ENCODE measurements around the gene SMYD3.

SMYD3 gene

DNA sequence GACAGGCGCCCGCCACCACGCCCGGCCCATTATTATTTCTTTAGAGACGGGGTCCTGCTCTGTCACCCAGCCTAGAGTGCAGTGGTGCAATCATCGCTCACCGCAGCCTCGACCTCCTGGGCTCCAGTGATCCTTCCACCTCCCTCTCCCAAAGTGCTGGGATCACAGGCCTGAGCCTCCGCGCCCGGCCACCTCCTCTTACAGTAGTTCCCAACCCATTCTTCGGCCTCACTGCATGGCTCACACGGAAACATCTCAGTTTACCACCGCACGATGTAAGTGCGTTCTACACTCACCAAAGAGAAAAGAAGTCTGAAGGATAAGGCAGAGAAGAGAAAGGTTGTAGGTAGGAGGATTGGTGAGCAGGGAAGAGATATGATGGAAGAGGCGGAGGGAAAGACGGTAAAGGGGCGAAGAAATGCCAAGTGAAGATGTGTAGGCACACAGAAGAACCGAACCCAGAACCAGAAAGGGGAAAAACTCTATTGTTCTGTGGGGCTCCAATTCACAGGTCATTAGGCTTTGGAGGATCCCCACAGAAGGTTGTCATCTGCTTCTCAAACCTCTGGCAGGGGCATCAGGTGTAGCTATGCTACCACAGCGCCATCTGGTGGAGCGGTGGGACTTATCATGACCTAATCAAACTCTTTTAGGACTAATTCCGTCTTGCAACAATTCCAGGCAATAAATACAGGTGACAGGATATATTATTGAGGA, 504.2 kb downstream of the SMYD3 start:
- peak; percentile 56 for FAIRE-seq

DNA sequence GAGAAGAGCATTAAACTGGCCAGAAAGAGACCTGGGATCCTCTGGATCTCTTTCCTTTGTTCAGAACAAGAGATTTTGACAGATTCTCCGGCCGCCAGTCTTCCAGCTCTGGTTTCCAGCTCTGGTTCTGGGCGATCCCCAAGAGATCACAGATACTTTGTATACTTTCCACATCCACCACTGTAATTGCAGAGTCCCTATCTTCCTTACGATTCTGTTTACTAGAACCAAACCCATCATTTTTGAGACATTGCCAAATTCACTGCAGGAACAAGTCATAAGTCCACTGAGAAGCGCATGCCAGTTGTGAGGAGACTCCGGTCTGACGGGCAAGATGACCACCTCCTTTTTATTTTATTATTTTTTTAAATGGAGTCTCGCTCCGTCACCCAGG, 505.2 kb downstream of the SMYD3 start:
- FAIRE-seq, result no peak

DNA sequence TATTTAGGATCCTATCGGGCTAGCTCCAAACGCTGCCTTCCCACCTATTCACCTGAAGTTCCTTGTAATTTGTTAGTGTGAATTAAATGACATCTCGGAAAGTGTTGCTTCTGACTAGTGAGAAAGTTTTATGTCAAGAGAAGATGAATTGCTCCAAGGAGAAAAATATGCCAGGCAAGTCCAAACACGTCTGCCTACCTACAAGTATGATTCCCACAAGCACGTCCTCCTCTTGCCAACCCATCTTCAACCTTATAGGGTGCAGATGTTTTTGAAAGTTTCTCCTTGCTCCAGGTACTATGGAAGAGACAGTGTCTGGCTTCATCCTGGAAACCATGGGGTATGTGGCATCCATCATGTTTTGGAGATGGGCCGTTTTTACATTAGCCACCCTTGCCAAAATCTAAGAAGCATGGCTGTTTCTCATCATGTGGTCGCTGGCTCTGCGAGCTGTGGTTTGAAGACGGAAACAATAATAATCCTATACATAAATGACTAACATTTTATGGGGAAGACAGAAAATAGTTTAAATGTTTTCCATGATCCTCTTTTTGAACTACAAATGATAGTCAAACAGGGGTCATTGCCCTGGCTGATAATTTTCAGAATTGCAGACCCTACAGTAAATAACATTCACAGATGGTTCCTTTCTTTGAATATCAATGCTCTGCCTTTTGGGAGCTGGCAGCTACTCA, 505.8 kb downstream of the SMYD3 start:
- no peak for FAIRE-seq

DNA sequence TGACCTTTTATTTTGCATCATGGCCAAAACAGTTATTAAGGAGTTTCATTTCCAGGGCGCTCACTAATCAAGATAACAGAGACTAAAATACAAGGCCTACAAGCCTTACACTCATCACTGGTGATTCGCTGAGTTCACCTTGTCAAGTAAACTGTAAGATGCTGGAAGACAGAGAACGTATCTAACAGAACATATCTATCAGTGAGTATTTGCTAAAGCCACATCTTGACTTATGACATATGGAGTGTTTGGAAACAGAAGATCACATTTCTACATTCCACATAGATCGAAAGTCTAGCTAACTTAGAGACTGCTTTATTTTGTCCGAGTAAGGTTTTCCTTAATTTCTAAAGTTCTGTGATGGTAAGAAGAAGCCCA, 506.5 kb downstream of the SMYD3 start:
- FAIRE-seq, result no peak

DNA sequence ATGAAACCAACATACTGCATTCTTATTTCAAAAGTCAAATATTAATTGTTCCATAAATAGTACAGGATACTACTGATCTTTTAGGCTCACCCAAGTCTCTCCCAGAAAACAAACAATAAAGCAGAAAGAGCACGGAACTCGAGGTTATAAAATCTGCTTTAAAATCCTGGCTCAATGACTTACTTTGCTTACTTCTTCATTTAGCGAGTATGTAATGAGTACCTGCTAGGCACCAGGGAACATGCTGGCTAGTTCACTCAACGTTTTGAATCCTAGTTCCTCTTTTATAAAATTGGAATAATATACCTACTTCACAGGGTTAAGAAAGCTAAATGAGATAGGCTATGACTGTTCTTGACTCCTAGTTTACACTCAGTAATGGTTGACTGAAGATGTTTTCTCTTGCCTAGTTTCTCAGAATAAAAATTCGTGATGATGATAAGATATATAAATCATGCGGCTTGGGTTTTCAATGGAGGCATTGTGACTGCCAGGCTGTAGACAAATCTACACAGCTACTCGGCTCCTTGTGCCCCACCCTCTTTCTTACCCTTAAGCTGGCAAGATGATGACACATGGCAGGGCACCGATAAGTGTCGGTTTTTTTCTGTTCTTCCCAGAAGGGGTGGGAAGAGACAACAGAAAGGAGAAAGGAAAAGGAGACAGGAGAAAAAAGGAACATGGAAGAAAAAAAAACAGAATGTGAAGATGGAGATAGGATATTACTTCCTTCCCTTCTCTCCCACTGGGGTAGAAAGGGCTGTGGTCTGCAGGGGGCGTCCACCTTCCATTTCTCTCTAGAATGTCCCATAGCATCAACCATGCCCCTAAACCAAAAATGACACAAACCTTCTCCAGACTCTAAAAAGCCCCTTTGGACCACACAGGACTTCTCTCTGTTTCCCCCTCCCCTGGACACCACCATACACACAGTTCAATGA, 507.1 kb downstream of the SMYD3 start:
- FAIRE-seq, result no peak

DNA sequence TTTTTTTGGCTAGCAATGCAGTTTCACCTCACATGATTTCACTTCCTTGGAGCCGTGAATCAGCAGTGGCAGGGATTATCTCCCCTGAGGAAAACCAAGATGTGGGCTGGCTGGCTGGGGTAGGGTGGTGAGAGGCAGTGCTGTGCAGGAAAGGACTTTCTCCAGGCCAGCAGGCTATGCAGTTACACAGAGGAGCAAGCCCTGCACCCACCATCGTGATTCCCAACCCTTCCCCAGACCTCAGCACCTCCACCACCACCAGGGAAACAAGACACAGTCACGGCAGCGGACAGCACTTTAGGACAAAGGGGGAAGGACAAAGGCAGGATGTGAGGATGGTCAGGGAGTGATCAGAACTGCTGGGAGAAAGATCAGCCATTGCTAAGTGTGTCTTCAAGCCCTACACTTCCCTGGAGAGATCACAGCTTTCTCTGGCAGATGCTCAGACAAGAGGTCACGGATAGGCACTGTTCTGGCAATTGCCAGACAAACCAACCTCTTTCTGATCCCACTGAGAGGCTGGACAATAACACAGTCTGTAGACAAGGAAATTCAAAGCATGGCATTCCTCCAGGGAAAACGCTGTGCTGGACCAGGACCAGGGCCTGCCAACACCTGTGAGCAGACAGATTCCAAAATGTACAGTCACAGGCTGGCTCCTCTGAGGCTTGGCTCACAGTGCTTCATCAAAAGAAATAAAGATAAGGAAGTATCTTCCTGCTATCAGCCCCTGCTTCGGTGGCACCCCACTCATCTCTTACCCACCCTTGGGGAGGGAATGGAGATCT, 509.4 kb downstream of the SMYD3 start:
- no peak for FAIRE-seq

DNA sequence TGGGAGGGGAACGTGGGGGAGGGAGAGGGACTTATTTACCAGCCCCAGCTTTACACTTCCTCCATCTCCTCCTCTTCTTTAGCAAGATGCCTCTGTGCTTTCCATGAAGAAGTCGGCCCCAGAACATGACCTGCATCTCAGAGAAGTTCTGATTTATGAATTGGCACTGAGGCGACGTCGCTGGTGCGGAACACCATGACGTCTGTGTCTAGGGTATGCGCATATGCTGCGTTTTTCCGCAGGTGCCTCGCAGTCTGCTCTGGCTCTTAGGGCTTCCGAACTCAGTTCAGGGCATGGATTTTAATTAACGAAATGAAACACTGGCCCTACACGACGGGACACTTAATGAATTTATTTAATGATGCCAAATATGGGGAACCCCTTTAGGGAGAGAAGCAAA, 510.3 kb downstream of the SMYD3 start:
- no peak for FAIRE-seq

DNA sequence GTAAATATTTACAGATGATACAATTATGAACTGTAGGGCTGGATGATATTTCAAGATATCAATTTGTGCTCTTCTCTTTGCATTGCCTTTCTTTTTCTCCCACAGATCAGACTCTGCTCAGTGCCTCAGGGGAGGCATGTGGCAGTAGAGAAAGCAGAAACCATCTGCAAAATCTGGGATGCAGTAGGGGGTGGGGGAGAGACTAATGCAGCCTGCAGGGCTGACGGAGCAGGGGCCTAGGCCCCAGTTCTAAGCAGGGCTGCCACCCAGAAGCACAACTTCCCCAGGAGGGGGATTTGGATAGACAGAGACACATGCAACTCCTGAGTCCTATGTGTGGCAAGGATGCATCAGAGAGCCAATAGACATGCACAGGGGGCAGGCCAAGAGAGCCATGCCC, 511.6 kb downstream of the SMYD3 start:
- no peak for FAIRE-seq

DNA sequence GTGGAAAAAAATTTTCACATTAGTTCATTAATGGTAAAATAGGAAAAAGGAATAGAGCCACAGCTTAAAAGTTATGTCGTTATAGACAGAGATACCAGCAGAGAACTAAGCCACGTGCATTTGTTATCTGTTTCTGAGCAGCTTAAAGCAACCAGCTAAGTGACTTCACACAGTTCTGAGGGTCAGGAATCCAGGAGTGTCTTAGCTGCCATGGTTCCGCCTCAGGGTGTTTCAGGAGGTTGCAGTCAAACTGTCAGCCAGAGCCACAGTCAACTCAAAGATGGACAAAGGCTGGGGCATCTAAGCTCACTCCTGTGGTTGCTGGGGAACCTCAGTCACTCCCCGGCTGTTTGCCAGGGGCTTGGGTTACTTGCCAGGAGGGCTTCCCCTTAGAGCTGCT, 515.8 kb downstream of the SMYD3 start:
- no peak for FAIRE-seq

DNA sequence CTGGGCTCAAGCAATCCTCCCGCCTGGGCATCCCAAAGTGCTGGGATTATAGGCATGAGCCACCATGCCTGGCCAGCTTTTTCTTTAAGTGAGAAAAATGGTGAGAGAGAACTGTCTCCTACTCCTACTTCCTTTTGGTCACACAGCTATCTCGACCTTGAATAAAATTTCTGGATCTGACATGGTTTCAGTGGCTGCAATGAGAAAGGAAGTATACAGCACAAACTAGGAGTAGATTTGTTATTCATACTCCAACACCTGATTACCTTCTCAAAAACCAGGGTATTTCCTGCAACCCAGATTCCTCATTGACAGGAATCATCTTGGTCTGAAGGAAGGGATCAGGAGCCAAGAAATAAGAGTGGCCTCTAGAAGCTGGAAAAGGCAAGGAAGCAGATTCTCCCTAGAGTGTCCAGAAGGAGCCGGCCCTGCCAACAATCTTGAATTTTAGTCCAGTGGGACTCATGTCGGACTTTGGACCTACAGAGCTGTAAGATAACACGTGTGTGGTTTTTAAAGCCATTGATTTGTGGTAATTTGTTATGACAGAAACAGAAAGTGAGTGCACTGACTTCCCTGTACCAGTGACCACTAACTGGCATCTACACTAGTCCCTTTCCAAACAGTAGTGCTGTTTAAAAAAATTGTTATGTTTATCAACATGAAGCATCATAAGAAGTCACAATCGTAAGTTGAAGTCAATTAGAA, 516.6 kb downstream of the SMYD3 start:
- FAIRE-seq, result no peak

DNA sequence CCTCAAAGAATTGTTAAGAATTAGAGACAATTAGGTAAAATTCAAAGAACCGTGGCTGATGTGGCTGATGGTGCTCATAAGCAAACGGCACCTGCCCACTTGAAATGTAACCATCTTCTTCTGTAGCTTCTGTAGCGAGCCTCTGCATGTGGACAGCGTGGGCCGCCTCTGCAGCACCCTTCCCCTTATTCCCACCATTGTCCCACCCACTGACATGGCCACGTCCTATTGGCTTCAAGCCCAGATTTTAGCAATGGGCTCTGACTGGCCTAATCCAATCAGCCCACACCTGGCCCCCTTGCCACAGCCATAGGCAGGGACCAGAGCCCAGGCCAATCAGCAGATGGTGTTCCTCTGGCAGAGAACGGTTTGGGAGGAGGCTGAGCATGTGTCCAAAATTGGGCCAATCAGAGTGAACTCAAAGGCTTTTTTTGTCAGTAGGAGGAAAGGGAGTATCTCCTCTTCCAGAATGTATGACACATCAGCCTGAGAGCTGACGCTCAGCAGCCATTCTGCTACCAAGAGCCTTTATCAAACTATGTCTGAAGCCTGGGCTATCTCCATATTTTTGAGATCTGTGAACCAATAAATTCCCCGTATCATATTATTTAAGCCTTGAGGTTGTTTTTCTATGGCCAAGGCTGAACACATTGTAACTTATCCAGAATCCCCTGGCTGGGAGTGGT, 518.5 kb downstream of the SMYD3 start:
- no peak for FAIRE-seq

DNA sequence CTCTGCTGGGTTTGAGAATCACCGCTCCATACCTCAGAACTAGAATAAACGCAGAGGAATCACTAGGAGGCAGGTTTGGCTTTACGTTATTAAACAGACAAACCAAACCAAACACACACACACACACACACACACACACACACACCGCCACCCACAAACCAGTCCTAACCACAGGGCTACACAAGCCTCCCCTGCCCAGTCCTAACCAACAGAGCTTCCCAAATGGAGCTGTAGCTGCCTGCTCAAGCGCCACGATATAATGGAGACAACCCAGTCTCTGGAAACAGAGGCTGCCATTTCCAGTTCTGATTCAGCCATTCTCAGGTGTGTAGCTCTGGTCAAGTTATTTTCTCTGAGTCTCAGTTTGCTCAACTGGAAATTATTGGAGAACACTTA, 519.1 kb downstream of the SMYD3 start:
- no peak for FAIRE-seq

DNA sequence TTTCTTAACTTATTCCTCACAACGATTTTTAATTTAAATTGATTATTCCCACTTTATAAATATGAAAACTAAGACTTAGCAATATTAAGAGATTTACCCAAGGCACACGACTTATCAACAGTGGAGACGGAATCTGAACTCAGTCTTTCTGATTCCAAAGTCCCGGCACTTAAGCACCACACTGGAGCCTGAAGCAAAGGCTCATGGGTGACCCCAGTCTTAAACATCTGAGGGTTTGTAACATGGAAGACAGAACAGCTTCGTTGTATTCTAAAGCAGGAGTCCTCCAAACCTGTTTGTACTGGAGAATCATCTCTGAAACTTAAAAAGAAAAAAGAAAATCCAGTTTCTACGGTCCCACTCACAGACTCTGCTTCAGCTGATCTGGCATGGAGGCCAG, 519.5 kb downstream of the SMYD3 start:
- no peak for FAIRE-seq

DNA sequence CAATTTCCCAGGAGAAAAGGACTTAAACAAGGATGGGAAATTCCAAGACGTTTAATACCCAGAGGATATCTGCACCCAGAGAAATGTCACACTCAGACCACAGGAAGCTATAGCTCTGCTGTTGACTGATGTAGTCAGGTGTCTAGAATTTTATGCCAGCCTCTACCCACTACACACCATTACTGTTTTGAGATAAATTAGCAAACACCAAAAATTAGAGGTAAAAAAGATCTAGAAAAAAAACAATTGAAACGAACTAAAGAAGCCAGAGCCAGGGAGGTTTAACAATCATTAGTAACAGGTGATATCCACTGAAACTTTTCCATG, 519.9 kb downstream of the SMYD3 start:
- FAIRE-seq, result no peak

DNA sequence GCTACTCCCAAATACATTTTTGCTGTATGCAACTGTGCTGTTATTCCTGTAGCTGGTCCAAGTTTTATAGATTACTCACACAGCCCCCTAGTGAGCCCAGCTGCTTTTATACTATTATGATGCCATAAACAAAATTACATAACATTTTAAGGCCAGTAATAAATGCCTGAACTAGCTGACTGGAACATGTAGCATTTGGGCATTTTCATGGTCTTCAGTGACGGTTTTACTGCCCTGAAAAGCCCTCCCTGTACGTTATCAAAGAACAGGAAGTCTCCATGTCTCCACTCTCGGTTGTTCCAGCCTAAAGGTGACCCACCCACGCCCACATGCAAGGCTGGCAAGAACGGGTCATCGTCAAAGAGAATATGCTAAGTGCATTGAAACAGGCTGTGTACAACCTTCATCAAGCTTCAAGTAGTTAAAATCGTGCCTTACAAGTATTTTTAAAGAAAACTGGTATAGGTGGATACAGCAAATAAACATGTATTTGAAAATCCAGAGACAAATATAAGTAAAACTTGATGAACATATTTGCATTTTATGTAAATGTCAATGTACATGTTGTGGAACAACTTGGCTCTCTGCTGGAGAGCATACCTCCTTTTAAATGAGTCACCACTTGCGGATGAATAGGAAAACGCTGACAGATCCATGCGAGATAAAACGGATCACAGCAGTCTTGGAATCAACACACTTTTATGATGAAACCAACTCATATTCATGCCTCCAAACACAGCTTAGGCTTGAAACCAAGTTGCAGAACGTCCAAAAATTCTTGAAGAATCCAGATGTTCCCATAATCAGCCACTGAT, 520.5 kb downstream of the SMYD3 start:
- FAIRE-seq, result no peak

DNA sequence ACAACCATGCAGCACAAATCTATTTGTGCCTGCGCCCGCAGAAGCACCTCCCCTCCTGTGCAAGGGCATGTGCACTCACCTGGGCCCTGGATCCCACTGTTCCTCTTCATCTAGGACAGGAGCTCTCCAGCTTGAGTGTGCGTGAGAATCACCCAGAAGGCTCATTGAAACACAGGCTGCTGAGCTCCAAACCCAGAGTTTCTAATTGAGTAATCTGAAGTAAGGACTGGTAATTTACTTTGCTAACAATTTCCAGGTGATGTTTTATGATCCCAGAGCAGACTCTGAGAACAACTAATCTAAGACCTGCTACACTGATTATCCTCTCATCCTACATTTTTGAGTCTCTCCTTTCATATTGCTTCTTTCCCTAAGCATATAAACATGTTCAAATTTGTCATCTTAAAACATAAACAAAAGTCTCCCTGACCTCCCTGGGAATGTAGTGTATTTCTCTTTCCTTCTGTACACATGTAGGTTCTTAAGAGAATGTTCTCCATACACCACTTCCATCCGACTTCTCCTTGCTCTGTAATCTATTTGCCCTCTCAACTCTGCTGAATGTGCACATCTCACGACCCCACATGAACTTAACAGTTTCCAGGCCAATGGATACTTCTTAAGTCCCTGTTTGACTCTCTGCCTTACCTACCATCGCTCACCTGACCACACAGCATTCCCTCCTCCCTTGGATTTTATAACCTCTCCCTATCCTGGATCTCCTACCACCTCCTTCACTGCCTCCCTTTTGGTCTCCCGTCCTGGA, 522.5 kb downstream of the SMYD3 start:
- FAIRE-seq, result no peak

DNA sequence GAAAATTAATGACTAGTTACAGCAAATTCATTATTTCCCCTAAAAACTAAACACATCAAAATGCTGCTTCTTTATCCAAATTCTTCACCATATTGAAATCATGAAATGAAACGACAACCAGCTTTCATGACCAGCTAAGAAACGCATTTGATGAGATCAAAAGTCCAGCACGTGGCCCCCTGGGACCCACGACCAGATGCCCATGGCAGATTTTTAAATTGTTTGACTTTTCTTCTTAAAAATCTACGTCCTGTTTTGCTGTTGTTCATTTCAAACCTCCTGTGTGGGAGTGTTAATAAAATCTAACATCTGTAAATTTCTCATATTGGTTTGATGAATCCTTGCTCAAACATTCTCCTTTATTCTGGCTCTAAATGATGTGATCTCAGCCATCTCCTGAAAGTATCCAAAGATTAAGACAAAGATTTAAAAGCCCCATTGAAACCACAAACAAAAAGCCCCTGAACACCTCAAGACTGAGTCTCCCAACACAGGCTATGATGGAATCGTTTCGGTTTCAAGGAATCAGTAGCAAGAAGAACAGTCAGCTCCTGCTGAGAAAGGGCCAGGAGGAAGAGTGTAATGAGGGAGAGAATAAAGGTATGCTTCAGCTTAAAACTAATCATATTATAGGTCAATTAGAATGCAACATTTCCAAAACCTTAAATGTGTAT, 523.6 kb downstream of the SMYD3 start:
- no peak for FAIRE-seq

DNA sequence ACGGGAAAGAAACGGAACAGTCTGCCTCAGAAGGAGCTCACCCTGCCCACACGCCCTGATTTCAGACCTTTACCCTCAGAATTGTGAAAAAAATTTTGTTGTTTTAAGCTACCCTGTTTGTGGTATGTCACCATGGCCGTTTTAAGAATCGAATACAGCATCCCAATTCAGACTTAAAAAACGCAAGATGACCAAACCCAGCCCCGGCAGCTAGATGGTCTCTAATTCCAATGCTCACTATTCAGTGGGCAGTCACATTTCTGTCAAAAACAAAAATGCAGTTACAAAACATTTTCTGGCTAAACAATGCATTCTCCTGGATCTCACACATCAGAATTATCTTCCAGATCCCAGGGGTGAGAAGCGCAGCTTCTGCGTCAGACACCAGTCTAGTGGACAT, 527.5 kb downstream of the SMYD3 start:
- FAIRE-seq, result no peak

DNA sequence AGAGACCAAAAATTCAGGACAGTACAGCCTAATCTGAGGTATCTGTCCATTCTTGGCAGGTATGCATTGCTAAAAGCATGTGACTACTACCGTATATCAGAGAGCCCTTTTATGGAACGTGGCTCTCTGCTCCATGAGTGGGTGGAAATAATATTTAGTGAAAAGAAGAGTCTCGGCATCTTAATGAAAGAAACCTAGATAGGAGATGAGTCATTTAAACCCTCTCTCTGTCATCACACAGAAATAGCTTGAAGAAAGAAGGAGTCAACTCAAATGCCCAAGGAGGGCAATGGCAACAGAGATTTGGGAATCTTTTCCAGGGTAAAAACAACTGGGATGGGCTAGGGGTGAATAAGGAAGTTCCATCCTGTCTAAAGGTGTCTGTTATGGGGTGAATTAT, 528.2 kb downstream of the SMYD3 start:
- no peak for FAIRE-seq

DNA sequence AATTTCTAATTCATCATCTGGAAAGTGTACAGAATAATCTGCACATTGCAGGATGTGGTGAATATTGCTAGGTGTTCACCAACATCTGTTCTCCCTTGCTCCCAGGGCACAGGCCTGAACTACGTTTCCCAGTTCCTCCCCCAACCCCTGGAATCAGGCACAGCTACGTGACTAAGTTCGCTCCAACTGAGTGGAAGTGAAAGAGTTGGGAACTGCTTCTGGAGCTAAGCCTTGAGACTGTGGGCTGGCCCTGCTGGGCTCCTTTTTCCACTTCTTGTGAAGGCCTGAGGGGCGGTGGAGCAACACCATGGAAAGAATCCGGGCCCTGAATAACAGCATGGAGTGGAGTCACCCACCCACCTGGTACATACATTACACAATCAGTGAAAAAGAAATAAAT, 534.6 kb downstream of the SMYD3 start:
- FAIRE-seq, result no peak
